ENCODE measurements around the gene SLC16A10. TPM values are rescaled to one million over a fixed set of nuclear protein-coding genes. Genes with fewer than 3 reads are reported as not detected.

Gene SLC16A10
- total RNA-seq, 6 donors from 2014 or later, result 8.7 to 94.4 (median 18.9) TPM

DNA sequence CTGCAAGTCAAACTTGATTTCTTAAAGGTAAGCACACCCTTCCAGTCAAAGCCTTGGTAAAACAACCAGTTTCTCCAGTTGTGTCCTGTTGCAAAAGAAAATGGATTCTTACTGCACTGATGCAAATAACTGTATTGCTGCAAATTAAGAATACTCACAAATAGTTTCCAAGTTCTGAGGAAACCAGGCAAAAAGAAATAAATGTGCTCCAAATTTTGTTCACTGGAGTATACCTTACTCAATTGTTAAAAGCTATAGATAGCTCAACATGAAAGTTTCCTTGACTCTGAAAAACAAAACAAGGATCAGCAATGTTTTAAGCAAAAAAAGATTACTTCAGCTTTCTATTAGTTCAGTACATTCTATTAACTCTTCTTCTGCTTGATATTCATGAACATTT lies 75.2 kb downstream of the SLC16A10 start:
- Histone ChIP-seq H3K27ac (no peak overlapping the region), H3K4me1 (no peaks in the 10 kb centered on the region), H3K36me3 (no peaks in the 10 kb centered on the region), H3K9me3 (peaks cover 0 to 4% (median 3%) of the 10 kb centered on the region in 4 donors), H3K27me3 (no peaks in the 10 kb centered on the region), H3K4me3 (no peak overlapping the region)
- ATAC-seq (ENCODE audit: low FRiP score in 2 of 2) (no peak), DNase-seq (no peak)
- TF ChIP-seq, protein P1, sequence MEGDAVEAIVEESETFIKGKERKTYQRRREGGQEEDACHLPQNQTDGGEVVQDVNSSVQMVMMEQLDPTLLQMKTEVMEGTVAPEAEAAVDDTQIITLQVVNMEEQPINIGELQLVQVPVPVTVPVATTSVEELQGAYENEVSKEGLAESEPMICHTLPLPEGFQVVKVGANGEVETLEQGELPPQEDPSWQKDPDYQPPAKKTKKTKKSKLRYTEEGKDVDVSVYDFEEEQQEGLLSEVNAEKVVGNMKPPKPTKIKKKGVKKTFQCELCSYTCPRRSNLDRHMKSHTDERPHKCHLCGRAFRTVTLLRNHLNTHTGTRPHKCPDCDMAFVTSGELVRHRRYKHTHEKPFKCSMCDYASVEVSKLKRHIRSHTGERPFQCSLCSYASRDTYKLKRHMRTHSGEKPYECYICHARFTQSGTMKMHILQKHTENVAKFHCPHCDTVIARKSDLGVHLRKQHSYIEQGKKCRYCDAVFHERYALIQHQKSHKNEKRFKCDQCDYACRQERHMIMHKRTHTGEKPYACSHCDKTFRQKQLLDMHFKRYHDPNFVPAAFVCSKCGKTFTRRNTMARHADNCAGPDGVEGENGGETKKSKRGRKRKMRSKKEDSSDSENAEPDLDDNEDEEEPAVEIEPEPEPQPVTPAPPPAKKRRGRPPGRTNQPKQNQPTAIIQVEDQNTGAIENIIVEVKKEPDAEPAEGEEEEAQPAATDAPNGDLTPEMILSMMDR (IDR thresholded peaks at IDR 0.05), result no peak
- TF ChIP-seq POLR2AphosphoS5 (IDR thresholded peaks at IDR 0.05), result no peak
- TF ChIP-seq POLR2A (IDR thresholded peaks at IDR 0.05), result no peak
- no peak for TF ChIP-seq EP300 (IDR thresholded peaks at IDR 0.05)

DNA sequence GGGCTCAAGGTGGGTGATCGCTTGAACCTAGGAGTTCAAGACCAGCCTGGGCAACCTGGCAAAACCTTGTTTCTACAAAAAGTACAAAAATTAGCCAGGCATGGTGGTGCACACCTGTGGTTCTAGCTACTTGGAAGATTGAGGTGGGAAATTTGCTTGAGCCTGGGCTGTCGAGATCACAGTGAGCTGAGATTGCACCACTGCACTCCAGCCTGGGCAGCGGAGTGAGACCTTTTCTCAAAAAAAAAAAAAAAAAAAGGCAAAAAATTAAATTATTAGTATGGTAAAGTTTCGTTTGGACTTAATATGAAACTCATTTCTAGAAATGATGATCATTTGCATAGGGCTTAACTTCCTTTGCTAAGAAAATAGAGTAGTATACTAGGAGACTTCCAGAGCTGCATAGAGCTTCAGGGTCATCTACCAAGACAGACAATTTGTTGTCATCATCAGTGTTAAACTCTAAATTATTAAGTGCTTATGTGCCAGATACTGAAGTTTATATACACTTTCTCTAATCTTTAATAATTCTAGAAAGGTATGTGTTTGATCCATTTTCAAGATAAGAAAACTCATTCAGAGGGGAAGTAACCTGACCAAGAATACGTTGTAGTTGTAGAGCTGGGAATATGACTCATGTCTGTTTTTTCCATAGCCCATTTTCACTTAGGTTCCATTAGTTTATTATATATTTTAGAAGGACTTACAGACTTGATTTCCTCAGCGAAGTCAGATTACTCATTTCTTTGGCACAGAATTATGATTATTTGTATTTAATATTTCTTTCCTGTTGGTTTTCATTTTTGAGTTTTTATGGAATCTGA lies 84.5 kb downstream of the SLC16A10 start:
- Histone ChIP-seq H3K9me3 (no peaks in the 10 kb centered on the region), H3K27me3 (no peaks in the 10 kb centered on the region), H3K4me1 (no peaks in the 10 kb centered on the region), H3K4me3 (no peak overlapping the region), H3K27ac (no peak overlapping the region), H3K36me3 (no peaks in the 10 kb centered on the region)
- DNase-seq (no peak), ATAC-seq (ENCODE audit: low FRiP score in 2 of 2) (no peak)
- 80 to 83% methylated on average over 6 of the region's 6 CpGs for WGBS, 2 donors
- TF ChIP-seq POLR2A (IDR thresholded peaks at IDR 0.05) (no peak), EP300 (IDR thresholded peaks at IDR 0.05) (no peak)
- TF ChIP-seq, protein P1 (IDR thresholded peaks at IDR 0.05), result no peak

DNA sequence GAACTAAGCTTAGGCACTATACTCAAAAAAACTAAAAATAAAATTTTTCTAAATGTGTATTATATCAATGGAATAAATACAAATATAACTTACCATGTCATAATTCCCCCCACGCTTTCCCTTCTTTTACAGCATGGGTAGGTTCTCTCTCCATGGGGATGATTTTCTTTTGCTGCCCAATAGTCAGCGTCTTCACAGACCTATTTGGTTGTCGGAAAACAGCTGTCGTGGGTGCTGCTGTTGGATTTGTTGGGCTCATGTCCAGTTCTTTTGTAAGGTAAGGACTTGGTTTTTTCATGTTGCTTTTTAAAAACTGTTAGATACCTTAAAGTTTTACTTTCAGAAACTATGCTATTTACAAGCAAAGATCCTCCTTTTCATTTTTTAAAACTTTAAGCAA lies 85.3 kb downstream of the SLC16A10 start:
- ATAC-seq (ENCODE audit: low FRiP score in 2 of 2) (no peak), DNase-seq (no peak)
- Histone ChIP-seq H3K27ac (no peak overlapping the region), H3K4me1 (no peaks in the 10 kb centered on the region), H3K9me3 (no peaks in the 10 kb centered on the region), H3K36me3 (no peaks in the 10 kb centered on the region), H3K4me3 (no peak overlapping the region), H3K27me3 (no peaks in the 10 kb centered on the region)
- TF ChIP-seq EP300 (IDR thresholded peaks at IDR 0.05) (no peak), POLR2A (IDR thresholded peaks at IDR 0.05) (no peak), POLR2AphosphoS5 (IDR thresholded peaks at IDR 0.05) (no peak)
- TF ChIP-seq, protein P1 (IDR thresholded peaks at IDR 0.05), result no peak
- 85 to 88% methylated on average over 4 of the region's 4 CpGs for WGBS, 2 donors

DNA sequence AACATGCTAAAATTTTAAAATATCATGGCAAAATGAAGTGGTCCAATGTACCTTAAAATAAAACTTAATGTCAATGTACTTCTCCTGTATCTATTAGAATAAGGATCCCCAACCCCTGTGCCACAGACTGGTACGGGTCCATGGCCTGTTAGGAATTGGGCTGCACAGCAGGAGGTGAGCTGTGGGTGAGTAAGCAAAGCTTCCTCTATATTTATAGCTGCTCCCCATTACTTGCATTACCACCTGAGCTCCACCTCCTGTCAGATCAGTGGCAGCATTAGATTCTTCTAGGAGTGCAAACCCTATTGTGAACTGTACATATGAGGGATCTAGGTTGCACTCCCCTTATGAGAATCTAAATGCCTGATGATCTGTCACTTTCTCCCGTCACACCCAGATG lies 86.0 kb downstream of the SLC16A10 start:
- no peak for DNase-seq

More for the DNA sequence above, 86.0 kb downstream of the SLC16A10 start:
- Histone ChIP-seq H3K36me3 (no peaks in the 10 kb centered on the region), H3K4me1 (no peaks in the 10 kb centered on the region), H3K4me3 (no peak overlapping the region), H3K9me3 (no peaks in the 10 kb centered on the region), H3K27ac (no peak overlapping the region), H3K27me3 (no peaks in the 10 kb centered on the region)
- 85 to 95% methylated on average over 2 of the region's 2 CpGs for WGBS, 2 donors
- no peak for TF ChIP-seq EP300 (IDR thresholded peaks at IDR 0.05)
- TF ChIP-seq POLR2AphosphoS5 (IDR thresholded peaks at IDR 0.05), result no peak
- TF ChIP-seq POLR2A (IDR thresholded peaks at IDR 0.05), result no peak
- TF ChIP-seq, protein P1 (IDR thresholded peaks at IDR 0.05), result no peak
- ATAC-seq (ENCODE audit: low FRiP score in 2 of 2), result no peak

All from upper lobe of left lung (tissue), 6 donors.